Natural killer cell (primary cell): ENCODE measurements around the gene PTCD1. TPM values are rescaled to one million over a fixed set of nuclear protein-coding genes. Genes with fewer than 3 reads are reported as not detected.
"Not testable (repeated sequence)": the region's sequence is repeated elsewhere in the genome, so short reads cannot be mapped to it uniquely, and the experiment has no call there.

Source experiments
- ATAC-seq, 3 donors: fragments of 150-1000 bp in 2 of 3; fragments of 200-7000 bp in 1 of 3; cut with Tn5 transposase; 1 replicate in 1 of 3; 2 replicates in 2 of 3; pipeline ENCODE4 v1.10.0; 2021; ENCODE audit warnings: mild to moderate bottlenecking in 2 of 3, moderate library complexity in 2 of 3
- DNase-seq, 2 donors: peaks; one replicate each; pipeline versions ENCODE4 v3.0.0 to v3.0.0-alpha.2; 2013 to 2021; ENCODE audit warnings: mixed read lengths in 1 of 2
- H3K27ac ChIP-seq: one replicate; pipeline ENCODE4 v1.5.1; 2013; ENCODE audit warnings: mild to moderate bottlenecking, low read length
- H3K27me3 ChIP-seq: one replicate; pipeline ENCODE4 v1.6.1; 2013; ENCODE audit warnings: low read length; ENCODE audit not compliant: control insufficient read depth, insufficient read depth
- H3K36me3 ChIP-seq: one replicate; pipeline ENCODE4 v1.6.1; 2013; ENCODE audit warnings: low read length; ENCODE audit not compliant: control insufficient read depth, insufficient read depth
- H3K4me1 ChIP-seq: one replicate; pipeline ENCODE4 v1.6.1; 2013; ENCODE audit warnings: low read length; ENCODE audit not compliant: control insufficient read depth, insufficient read depth
- H3K4me3 ChIP-seq: one replicate; pipeline ENCODE4 v1.5.1; 2013; ENCODE audit warnings: low read length
- H3K9me3 ChIP-seq: one replicate; pipeline ENCODE4 v1.6.1; 2013; ENCODE audit warnings: low read length; ENCODE audit not compliant: control insufficient read depth, insufficient read depth
- H3K27ac Mint-ChIP-seq, 2 donors: one replicate each; pipeline ENCODE4 v1.8.0; 2022; ENCODE audit warnings: mild to moderate bottlenecking in 2 of 2, mixed read lengths in 2 of 2, moderate library complexity in 1 of 2
- H3K27me3 Mint-ChIP-seq, 2 donors: one replicate each; pipeline ENCODE4 v1.8.0; 2022; ENCODE audit warnings: low read depth in 2 of 2, mixed read lengths in 2 of 2
- H3K36me3 Mint-ChIP-seq: one replicate; pipeline ENCODE4 v1.8.0; 2022; ENCODE audit warnings: mixed read lengths
- H3K4me1 Mint-ChIP-seq, 2 donors: one replicate each; pipeline ENCODE4 v1.8.0; 2022; ENCODE audit warnings: mixed read lengths in 2 of 2
- H3K4me3 Mint-ChIP-seq: one replicate; pipeline ENCODE4 v1.8.0; 2022; ENCODE audit warnings: mild to moderate bottlenecking, moderate library complexity, mixed read lengths
- H3K9me3 Mint-ChIP-seq, 2 donors: one replicate each; pipeline ENCODE4 v1.8.0; 2022; ENCODE audit warnings: mixed read lengths in 2 of 2
- WGBS: methylation state at CpG from one replicate; pipeline ENCODE4 v1.1.7; 2013; ENCODE audit warnings: missing lambda C conversion rate; ENCODE audit not compliant: insufficient coverage; 5-methylcytosine and 5-hydroxymethylcytosine counted together
- intact Hi-C: fragments of 100-400 bp; cut with micrococcal nuclease; formaldehyde crosslinking; loops from one replicate; pipeline ENCODE4 v1.14.2; 2022
- total RNA-seq, 4 donors: library from RNA; stranded (reverse); fragments of 120-200 nt in 1 of 4; gene quantifications; one replicate each; pipeline versions ENCODE4 v1.2.3 to v1.2.4, GENCODE V29; 2013 to 2022
- TF ChIP-seq, protein P1 (sequence below): fragments of 200-600 bp; IDR thresholded peaks from one replicate; pipeline ENCODE4 v1.8.0; 2022; ENCODE audit warnings: antibody characterized with exemption

The PTCD1 gene
- total RNA-seq, 3 donors from 2014 or later (not counting 1 experiment from before 2014, with no cell fraction given) = 5.3 to 6.6 (median 6.4) TPM

DNA sequence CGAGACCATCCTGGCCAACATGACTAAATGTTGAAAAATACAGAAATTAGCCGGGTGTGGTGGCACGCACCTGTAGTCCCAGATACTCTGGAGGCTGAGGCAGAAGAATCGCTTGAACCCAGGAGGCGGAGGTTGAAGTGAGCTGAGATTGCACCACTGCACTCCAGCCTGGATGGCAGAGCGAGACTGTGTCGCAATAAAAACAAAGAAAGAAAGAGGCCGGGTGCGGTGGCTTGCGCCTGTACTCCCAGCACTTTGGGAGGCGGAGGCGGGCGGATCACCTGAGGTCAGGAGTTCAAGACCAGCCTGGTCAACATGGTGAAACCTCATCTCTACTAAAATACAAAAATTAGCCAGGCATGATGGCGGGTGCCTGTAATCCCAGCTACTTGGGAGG is 51.4 kb downstream of the PTCD1 start:
- not testable (repeated sequence) for DNase-seq, H3K27ac ChIP-seq, H3K9me3 Mint-ChIP-seq, H3K9me3 ChIP-seq, H3K27me3 ChIP-seq, H3K36me3 Mint-ChIP-seq, H3K27me3 Mint-ChIP-seq, H3K4me3 ChIP-seq, ATAC-seq, H3K4me3 Mint-ChIP-seq
- H3K4me1 ChIP-seq = peaks cover 38% of the 10 kb centered on the region
- peaks cover 68% of the 10 kb centered on the region for H3K36me3 ChIP-seq
- intact Hi-C loops = loop anchor here (1.0 kb wide), 1 partner anchor 22 kb away; no protein-coding TSS in a partner anchor
- TF ChIP-seq, protein P1, sequence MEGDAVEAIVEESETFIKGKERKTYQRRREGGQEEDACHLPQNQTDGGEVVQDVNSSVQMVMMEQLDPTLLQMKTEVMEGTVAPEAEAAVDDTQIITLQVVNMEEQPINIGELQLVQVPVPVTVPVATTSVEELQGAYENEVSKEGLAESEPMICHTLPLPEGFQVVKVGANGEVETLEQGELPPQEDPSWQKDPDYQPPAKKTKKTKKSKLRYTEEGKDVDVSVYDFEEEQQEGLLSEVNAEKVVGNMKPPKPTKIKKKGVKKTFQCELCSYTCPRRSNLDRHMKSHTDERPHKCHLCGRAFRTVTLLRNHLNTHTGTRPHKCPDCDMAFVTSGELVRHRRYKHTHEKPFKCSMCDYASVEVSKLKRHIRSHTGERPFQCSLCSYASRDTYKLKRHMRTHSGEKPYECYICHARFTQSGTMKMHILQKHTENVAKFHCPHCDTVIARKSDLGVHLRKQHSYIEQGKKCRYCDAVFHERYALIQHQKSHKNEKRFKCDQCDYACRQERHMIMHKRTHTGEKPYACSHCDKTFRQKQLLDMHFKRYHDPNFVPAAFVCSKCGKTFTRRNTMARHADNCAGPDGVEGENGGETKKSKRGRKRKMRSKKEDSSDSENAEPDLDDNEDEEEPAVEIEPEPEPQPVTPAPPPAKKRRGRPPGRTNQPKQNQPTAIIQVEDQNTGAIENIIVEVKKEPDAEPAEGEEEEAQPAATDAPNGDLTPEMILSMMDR = peak; percentile 2
- 93% methylated on average over 11 of the region's 14 CpGs for WGBS
- Mint-ChIP-seq H3K4me1 (peaks cover 10 to 31% of the 10 kb centered on the region in 2 donors), H3K27ac (peak overlapping the region; percentile 84 to 97)

DNA sequence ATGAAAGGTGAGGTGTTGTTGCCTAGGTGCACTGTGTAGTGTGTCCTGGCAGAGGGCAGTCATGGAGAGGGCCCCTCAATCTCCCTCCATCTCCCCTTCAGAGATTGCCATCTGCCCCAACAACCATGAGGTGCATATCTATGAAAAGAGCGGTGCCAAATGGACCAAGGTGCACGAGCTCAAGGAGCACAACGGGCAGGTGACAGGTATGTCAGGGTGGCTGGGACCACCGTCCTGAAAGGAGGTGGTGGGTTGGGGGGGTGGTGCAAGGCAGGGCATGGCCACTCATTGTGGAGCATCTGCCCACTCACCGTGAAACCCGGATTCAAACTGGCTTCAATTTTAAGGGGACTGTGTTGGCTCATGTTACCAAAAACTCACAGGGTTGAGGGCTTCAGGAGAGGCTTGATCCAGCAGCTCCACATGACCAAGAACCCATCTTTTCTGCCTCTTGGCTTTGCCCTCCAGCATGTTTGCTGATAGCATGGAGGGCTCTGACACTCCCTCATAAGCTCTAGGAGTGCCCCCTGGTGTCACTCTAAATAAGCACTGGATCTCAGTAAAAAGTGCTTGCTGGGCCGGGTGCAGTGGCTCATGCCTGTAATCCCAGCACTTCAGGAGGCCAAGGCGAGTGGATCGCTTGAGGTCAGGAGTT is 51.9 kb downstream of the PTCD1 start:
- Mint-ChIP-seq H3K27ac (peak overlapping the region; percentile 84 to 97), H3K4me3 (no peak overlapping the region), H3K36me3 (no peaks in the 10 kb centered on the region), H3K9me3 (no peaks in the 10 kb centered on the region), H3K4me1 (peaks cover 10 to 34% of the 10 kb centered on the region in 2 donors), H3K27me3 (no peaks in the 10 kb centered on the region)
- 94% methylated on average over 9 of the region's 9 CpGs for WGBS
- DNase-seq (peak in 1 of 2 donors; percentile 71), ATAC-seq (peak; percentile 55 to 77 (median 70))
- no peak overlapping the region for H3K27ac ChIP-seq
- H3K4me1 ChIP-seq = peaks cover 39% of the 10 kb centered on the region
- H3K4me3 ChIP-seq = no peak overlapping the region
- peaks cover 65% of the 10 kb centered on the region for H3K36me3 ChIP-seq
- intact Hi-C loops = loop anchor here (1.0 kb wide), 1 partner anchor 21 kb away; no protein-coding TSS in a partner anchor
- H3K9me3 ChIP-seq = no peaks in the 10 kb centered on the region
- TF ChIP-seq, protein P1 = peak; percentile 25
- no peaks in the 10 kb centered on the region for H3K27me3 ChIP-seq

DNA sequence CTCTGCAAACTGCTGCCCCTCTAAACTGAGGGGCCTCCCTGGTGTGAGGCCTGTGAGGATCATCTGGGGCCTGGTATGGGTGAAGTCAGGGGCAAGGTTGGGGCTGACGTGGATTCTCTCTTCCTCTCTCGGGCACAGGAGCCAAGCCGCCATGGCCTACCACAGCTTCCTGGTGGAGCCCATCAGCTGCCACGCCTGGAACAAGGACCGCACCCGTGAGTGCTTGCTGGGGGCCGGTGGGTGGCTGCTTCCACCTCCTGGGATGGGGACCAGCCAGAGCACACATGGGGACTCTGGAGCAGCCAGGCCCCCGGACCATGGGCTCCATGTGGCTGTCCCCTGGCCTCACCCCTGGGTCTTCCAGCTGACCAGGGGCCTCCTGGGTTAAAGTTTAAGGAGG is 53.0 kb downstream of the PTCD1 start:
- no peak overlapping the region for H3K4me3 Mint-ChIP-seq

More for the DNA sequence above, 53.0 kb downstream of the PTCD1 start:
- no peaks in the 10 kb centered on the region for H3K9me3 Mint-ChIP-seq
- Histone ChIP-seq H3K27me3 (no peaks in the 10 kb centered on the region), H3K4me3 (no peak overlapping the region), H3K36me3 (peaks cover 55% of the 10 kb centered on the region), H3K4me1 (peaks cover 51% of the 10 kb centered on the region), H3K9me3 (no peaks in the 10 kb centered on the region), H3K27ac (peak overlapping the region; percentile 43)
- no peak for DNase-seq
- 45% methylated on average over 8 of the region's 8 CpGs for WGBS
- ATAC-seq = no peak
- no peaks in the 10 kb centered on the region for H3K36me3 Mint-ChIP-seq
- peak overlapping the region; percentile 84 to 97 for H3K27ac Mint-ChIP-seq
- intact Hi-C loops = no loop called here
- H3K27me3 Mint-ChIP-seq = no peaks in the 10 kb centered on the region
- H3K4me1 Mint-ChIP-seq = peaks cover 19 to 45% of the 10 kb centered on the region in 2 donors
- TF ChIP-seq, protein P1 = no peak
